Forelimb muscle (tissue), 1 donor: ENCODE measurements around the gene SERINC3. TPM values are rescaled to one million over a fixed set of nuclear protein-coding genes. Genes with fewer than 3 reads are reported as not detected.

ENCODE experiments used
- DNase-seq: peaks from one replicate; pipeline ENCODE4 v3.0.0-alpha.2; 2013; ENCODE audit warnings: low read depth
- polyA plus RNA-seq: library from polyadenylated mRNA; unstranded; fragments of 120-200 nt; gene quantifications from one replicate; pipeline ENCODE4 v1.2.1, GENCODE V29; 2013; ENCODE audit not compliant: insufficient read length

The SERINC3 gene
- polyA plus RNA-seq, 1 donor = 52.6 TPM

GRCh38 chr20:44464514-44464913, 57.4 kb downstream of the SERINC3 start:
- DNase-seq = no peak

DNA sequence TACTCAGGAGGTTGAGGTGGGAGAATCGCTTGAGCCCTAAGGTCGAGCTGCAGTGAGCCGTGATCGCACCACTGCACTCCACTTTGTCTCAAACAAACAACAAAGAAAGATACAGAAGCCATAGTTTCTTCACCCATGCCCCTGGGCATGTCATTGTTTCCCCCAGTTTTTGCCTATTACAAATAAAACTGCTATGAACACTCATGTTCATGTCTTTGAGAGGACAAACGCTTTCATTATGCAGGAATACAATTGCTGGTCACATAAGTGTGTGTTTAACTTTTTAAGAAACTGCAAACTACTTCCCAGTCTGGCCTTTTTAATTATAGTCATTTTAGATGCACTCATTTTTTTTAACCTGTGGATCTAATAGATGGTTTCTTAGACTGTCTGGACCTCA, 58.4 kb downstream of the SERINC3 start:
- no peak for DNase-seq

GRCh38 chr20:44461803-44462174, 60.1 kb downstream of the SERINC3 start:
- DNase-seq = no peak

- no peak for DNase-seq
Measured at GRCh38 chr20:44461142-44461802, 60.6 kb downstream of the SERINC3 start.

DNA sequence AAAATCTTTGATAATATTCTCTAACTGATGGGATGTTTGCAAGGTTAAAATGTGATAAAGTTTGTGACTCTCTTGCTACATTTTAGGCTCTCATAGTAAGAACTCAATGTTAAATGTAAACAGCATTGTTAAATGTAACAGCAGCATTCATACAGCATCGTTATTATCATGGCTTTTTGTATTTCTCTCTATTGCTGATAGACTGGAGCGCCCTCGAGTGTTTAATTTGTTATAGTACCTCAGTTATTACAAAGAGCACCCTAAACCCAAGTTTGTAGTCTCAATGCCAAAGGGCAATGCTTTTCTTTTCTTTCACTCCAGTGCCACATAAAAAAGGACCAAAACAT, 61.1 kb downstream of the SERINC3 start:
- no peak for DNase-seq

- no peak for DNase-seq
Measured at GRCh38 chr20:44459271-44459670, 62.6 kb downstream of the SERINC3 start.

- DNase-seq = no peak
Measured at GRCh38 chr20:44457016-44457415, 64.9 kb downstream of the SERINC3 start.

- DNase-seq = no peak
Measured at GRCh38 chr20:44456611-44457010, 65.3 kb downstream of the SERINC3 start.

- no peak for DNase-seq
Measured at GRCh38 chr20:44455126-44455525, 66.7 kb downstream of the SERINC3 start.

DNA sequence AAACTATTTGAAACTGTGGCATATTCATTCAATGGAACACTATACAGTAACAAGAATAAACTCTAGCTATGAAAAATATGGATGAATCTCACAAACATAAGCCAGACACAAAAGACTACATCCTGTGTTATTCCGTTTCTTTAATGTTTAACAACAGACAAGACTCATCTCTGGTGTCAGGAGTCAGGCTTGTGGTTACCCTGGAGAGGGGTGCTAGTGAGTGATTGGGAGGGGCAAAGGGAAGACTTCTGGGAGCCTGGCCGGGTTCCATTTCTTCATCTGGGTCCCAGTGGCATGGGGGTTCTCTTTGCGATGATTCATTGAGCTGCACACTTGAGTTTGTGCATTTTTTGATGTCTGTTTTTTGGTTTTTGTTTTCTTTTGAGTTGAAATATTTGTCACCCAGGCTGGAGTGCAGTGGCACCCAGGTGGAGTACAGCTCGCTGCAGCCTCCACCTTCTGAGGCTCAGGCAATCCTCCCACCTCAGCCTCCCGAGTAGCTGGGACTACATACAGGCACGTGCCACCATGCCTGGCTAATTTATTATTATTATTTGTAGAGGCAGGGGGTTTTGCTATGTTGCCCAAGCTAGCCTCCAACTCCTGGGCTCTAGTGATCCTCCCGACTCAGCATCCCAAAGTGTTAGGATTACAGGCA, 67.4 kb downstream of the SERINC3 start:
- DNase-seq = no peak

DNA sequence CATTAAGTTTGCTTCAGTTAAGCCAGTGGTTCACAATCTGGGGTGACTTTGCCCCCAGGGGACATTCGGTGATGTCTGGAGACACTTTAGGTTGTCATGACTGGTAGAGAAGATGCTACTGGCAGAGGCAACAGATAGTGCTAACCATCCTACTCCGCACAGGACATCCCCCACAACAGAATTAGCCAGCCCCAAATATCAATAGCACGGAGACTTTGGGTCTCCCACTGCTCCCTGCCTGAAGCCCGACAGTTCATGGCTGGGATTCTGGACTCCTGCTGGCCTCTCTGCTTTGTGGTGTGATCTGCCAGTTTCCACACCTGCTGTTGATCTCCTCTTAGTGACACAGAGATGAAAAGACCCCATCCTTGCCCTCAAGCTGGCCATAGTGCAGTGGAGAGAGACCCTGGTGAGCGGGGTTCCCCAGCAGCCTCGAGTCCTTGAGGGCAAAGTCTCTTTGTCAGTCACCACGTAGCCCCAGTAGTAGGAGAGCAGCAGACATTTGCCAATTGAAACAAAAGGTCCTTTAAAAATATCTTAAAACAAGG, 70.9 kb downstream of the SERINC3 start:
- DNase-seq = no peak

DNA sequence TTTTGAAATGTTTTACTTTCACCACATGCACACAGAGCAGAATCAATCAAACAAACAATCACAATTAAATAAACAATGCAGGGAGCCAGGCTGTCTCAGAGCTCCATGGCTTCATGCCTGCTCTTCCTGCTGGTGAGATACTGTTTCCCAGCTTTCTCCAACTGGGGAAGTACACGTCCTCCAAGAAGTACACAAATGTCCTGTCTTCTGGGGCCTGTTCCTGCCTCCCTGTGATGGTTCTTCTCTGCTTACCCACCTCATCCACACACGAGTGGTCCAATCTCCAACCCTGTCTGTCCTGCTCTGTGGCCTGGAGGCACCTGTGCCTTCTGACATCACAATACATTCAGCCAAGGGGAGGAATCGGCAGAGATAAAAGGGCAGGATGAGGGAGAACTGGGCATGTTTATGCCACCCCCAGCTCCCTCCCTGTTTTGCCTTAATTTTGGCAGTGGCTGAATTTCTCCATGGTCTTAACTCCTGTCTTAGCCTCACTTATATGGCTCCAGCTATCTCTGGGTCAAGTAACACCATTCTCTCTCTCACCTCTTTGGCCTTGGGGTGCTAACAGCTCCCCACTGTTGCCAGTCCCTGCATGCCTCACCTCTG, 71.5 kb downstream of the SERINC3 start:
- no peak for DNase-seq

- no peak for DNase-seq
Measured at GRCh38 chr20:44449864-44450263, 72.0 kb downstream of the SERINC3 start.

- DNase-seq = no peak
Measured at GRCh38 chr20:44448753-44449546, 72.9 kb downstream of the SERINC3 start.

- no peak for DNase-seq
Measured at GRCh38 chr20:44447827-44448419, 73.9 kb downstream of the SERINC3 start.

Other genes with a start within 250 kb of the SERINC3 start
- gene FITM2, start 210.9 kb downstream of the SERINC3 start, polyA plus RNA-seq = 7.5 TPM
- gene R3HDML, start 185.0 kb downstream of the SERINC3 start, polyA plus RNA-seq = not detected
- not detected for gene HNF4A, start 166.4 kb downstream of the SERINC3 start, polyA plus RNA-seq
- gene TTPAL, start 46.2 kb downstream of the SERINC3 start, polyA plus RNA-seq = 4.1 TPM
- gene PKIG, start 60.5 kb upstream of the SERINC3 start, polyA plus RNA-seq = 48.1 TPM
- gene ADA, start 129.6 kb upstream of the SERINC3 start, polyA plus RNA-seq = 5.8 TPM
- 0.06 TPM for gene CCN5, start 193.3 kb upstream of the SERINC3 start, polyA plus RNA-seq
- gene KCNK15, start 223.8 kb upstream of the SERINC3 start, polyA plus RNA-seq = 0.20 TPM